Measurements from ENCODE around the gene SUGCT. TPM values are rescaled to one million over a fixed set of nuclear protein-coding genes. Genes with fewer than 3 reads are reported as not detected.

The SUGCT gene
- total and polyA plus RNA-seq, 2 of the 13 experiments (the other 11 are each of a cell fraction or from before 2014, with no cell fraction given): 10.1 to 22.2 TPM

DNA sequence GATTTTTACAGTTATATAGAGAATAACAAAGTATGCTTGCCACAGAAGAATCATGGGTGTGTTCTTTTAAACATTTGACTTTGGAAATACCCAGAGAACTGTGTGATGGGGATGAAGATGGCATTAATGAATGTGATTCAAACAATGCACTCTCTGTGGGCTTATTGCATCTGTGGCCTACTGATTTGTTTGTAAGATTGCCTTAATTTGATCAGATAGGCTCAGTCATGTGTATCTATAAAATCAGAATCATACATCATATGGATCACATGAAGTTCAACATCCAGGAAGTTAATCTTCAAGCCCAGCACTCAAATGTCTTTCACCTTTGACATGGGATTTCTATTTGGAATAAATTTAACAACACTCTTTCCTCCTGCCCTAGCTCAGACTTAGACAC lies 410.9 kb downstream of the SUGCT start (continued):
- TF ChIP-seq, protein P1, sequence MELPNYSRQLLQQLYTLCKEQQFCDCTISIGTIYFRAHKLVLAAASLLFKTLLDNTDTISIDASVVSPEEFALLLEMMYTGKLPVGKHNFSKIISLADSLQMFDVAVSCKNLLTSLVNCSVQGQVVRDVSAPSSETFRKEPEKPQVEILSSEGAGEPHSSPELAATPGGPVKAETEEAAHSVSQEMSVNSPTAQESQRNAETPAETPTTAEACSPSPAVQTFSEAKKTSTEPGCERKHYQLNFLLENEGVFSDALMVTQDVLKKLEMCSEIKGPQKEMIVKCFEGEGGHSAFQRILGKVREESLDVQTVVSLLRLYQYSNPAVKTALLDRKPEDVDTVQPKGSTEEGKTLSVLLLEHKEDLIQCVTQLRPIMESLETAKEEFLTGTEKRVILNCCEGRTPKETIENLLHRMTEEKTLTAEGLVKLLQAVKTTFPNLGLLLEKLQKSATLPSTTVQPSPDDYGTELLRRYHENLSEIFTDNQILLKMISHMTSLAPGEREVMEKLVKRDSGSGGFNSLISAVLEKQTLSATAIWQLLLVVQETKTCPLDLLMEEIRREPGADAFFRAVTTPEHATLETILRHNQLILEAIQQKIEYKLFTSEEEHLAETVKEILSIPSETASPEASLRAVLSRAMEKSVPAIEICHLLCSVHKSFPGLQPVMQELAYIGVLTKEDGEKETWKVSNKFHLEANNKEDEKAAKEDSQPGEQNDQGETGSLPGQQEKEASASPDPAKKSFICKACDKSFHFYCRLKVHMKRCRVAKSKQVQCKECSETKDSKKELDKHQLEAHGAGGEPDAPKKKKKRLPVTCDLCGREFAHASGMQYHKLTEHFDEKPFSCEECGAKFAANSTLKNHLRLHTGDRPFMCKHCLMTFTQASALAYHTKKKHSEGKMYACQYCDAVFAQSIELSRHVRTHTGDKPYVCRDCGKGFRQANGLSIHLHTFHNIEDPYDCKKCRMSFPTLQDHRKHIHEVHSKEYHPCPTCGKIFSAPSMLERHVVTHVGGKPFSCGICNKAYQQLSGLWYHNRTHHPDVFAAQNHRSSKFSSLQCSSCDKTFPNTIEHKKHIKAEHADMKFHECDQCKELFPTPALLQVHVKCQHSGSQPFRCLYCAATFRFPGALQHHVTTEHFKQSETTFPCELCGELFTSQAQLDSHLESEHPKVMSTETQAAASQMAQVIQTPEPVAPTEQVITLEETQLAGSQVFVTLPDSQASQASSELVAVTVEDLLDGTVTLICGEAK (IDR thresholded peaks at IDR 0.05): no peak
- TF ChIP-seq, protein P1 (CRISPR knock-in tag; IDR thresholded peaks at IDR 0.05): no peak
- TF ChIP-seq ZNF263 (CRISPR knock-in tag; IDR thresholded peaks at IDR 0.05): no peak
- TF ChIP-seq, protein P2, sequence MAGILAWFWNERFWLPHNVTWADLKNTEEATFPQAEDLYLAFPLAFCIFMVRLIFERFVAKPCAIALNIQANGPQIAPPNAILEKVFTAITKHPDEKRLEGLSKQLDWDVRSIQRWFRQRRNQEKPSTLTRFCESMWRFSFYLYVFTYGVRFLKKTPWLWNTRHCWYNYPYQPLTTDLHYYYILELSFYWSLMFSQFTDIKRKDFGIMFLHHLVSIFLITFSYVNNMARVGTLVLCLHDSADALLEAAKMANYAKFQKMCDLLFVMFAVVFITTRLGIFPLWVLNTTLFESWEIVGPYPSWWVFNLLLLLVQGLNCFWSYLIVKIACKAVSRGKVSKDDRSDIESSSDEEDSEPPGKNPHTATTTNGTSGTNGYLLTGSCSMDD (CRISPR knock-in tag; IDR thresholded peaks at IDR 0.05): no peak
- TF ChIP-seq, protein P3, sequence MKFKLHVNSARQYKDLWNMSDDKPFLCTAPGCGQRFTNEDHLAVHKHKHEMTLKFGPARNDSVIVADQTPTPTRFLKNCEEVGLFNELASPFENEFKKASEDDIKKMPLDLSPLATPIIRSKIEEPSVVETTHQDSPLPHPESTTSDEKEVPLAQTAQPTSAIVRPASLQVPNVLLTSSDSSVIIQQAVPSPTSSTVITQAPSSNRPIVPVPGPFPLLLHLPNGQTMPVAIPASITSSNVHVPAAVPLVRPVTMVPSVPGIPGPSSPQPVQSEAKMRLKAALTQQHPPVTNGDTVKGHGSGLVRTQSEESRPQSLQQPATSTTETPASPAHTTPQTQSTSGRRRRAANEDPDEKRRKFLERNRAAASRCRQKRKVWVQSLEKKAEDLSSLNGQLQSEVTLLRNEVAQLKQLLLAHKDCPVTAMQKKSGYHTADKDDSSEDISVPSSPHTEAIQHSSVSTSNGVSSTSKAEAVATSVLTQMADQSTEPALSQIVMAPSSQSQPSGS (CRISPR knock-in tag; IDR thresholded peaks at IDR 0.05): no peak
- TF ChIP-seq JARID2 (CRISPR knock-in tag; IDR thresholded peaks at IDR 0.05; ENCODE audit: insufficient replicate concordance): no peak
- no peak for TF ChIP-seq XRCC5 (optimal IDR thresholded peaks at IDR 0.05; ENCODE audit: low read length)
- no peak for TF ChIP-seq ZNF24 (IDR thresholded peaks at IDR 0.05)
- no peak for TF ChIP-seq ZNF629 (CRISPR knock-in tag; conservative IDR thresholded peaks at IDR 0.05)
- TF ChIP-seq, protein P4, sequence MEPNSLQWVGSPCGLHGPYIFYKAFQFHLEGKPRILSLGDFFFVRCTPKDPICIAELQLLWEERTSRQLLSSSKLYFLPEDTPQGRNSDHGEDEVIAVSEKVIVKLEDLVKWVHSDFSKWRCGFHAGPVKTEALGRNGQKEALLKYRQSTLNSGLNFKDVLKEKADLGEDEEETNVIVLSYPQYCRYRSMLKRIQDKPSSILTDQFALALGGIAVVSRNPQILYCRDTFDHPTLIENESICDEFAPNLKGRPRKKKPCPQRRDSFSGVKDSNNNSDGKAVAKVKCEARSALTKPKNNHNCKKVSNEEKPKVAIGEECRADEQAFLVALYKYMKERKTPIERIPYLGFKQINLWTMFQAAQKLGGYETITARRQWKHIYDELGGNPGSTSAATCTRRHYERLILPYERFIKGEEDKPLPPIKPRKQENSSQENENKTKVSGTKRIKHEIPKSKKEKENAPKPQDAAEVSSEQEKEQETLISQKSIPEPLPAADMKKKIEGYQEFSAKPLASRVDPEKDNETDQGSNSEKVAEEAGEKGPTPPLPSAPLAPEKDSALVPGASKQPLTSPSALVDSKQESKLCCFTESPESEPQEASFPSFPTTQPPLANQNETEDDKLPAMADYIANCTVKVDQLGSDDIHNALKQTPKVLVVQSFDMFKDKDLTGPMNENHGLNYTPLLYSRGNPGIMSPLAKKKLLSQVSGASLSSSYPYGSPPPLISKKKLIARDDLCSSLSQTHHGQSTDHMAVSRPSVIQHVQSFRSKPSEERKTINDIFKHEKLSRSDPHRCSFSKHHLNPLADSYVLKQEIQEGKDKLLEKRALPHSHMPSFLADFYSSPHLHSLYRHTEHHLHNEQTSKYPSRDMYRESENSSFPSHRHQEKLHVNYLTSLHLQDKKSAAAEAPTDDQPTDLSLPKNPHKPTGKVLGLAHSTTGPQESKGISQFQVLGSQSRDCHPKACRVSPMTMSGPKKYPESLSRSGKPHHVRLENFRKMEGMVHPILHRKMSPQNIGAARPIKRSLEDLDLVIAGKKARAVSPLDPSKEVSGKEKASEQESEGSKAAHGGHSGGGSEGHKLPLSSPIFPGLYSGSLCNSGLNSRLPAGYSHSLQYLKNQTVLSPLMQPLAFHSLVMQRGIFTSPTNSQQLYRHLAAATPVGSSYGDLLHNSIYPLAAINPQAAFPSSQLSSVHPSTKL (CRISPR knock-in tag; IDR thresholded peaks at IDR 0.05): no peak
- TF ChIP-seq, protein P5, sequence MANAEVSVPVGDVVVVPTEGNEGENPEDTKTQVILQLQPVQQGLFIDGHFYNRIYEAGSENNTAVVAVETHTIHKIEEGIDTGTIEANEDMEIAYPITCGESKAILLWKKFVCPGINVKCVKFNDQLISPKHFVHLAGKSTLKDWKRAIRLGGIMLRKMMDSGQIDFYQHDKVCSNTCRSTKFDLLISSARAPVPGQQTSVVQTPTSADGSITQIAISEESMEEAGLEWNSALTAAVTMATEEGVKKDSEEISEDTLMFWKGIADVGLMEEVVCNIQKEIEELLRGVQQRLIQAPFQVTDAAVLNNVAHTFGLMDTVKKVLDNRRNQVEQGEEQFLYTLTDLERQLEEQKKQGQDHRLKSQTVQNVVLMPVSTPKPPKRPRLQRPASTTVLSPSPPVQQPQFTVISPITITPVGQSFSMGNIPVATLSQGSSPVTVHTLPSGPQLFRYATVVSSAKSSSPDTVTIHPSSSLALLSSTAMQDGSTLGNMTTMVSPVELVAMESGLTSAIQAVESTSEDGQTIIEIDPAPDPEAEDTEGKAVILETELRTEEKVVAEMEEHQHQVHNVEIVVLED (CRISPR knock-in tag; IDR thresholded peaks at IDR 0.05; ENCODE audit: borderline replicate concordance): no peak
- no peak for TF ChIP-seq ARNT (IDR thresholded peaks at IDR 0.05)
